CD1c-positive myeloid dendritic cell (primary cell): Measurements from ENCODE around the gene KCNQ2.

Experiments used
- DNase-seq: peaks from one replicate; pipeline ENCODE4 v3.0.0-alpha.2; 2016; ENCODE audit errors: extremely low spot score

KCNQ2 gene

GRCh38 chr20:63403403-63404105, 68.9 kb downstream of the KCNQ2 start:
- DNase-seq = no peak

DNA sequence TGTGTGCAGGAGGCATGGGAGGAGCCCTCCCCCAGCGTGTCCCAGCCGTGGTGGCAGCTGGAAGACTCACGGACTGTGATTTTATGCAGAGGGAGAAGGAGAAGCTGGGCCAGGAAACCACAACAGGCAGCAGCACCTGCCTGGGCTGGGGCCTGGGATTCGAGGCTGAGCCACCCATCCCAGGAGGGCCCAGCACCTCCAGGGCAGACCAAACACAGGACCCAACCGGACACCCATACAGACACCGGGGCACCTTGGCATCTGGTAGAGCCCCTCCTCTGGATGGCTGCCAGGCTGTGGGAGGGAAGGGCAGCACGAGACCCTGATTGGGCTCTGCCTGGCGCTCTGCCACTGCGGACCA, 69.6 kb downstream of the KCNQ2 start:
- no peak for DNase-seq

DNA sequence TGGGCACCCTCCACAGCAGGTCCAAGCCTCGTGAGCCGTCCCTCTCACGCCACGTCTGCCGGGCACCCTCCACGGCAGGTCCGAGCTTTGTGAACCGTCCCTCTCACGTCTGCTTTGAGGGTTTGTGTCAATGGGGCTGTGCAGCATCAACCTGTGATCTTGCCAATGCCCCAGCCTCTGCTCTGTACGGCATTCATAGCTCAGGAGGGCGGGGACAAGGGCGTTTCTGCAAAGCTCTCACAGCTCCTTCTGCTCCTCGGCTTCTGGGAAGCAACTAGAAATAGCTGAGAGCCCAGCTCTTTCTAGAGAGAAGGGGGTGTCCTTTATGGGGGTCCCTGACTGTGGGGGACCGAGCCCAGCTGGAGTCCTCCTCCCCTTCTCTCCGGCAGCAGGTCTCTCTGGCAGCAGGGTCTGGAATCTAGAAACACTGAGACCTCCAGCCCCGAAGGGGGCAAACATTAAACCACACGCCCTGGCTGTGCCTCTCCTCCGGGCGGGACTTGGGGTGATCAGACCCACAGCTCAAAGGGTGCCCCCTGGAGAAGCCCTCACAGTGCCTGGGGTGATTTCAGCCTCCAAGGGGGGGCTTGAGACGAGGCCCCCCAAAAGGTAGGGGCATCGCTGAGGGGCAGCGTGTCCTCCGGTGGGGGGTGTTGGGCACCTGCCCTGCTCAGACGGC, 70.1 kb downstream of the KCNQ2 start:
- DNase-seq = no peak

GRCh38 chr20:63401384-63402110, 70.9 kb downstream of the KCNQ2 start:
- DNase-seq = no peak

- no peak for DNase-seq
Observed at GRCh38 chr20:63400486-63401210, 71.8 kb downstream of the KCNQ2 start.

DNA sequence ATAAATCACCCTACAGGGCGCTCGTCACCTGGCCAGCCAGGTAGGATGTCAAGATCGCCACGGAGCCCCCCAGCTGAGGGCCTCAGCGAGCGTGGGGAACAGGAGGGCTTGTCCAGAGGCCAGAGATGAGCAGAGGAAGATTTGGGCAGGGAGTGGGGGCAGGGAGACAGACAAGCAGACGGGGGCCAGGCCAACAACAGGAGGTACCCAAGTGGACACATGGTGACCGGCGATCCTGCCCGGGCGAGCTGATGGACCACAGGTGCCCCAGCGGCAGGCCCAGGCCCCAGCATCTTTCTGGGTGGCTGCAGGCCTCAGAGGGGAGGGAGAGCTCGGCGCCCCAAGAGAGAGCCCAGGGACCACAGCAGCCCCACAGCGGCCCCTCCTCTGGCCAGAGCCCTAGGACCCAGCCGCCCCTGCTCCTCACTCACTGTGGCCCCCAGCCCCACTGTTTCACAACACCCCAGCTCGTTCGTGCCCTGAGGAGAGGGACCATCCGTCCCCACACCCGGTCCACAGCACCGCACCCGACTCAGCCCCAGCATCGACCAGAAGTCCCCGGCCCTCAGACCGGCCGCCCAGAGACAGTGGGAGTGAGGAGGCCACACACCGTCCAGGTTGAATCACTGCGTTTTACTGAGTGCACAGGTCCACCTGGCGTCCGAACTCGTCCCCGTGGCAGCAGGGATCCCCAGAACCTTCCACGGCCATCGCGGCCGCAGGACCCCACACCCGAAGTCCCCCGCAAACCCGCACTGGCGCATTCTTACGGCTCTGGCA, 72.7 kb downstream of the KCNQ2 start:
- DNase-seq = no peak

GRCh38 chr20:63398744-63399514, 73.5 kb downstream of the KCNQ2 start:
- no peak for DNase-seq

DNA sequence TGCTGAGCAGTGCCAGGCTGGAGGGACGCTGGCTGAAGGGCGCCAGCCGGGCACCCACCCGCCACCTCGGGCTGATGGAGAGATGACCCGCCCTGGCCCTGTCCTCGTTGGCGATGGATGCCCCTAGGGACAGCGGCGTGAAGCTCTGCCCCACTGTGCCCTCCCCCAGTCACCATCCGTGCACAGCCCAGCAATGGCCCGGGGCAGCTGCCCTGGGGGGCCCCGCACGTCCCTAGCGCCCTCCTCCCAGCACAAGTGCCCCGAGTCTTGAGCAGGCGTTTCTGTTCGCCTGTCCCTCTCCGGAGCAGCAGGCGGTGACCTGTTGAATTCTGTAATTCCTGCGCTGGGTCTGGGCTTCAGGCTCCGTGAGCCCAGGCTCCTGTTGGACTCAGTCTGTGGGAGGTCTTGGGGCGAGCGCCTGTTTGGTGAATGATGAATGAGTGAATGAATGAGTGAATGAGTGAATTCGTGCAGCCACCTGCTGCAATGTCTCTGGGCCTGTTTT, 74.5 kb downstream of the KCNQ2 start:
- DNase-seq = no peak

GRCh38 chr20:63397155-63397843, 75.2 kb downstream of the KCNQ2 start:
- DNase-seq = no peak

DNA sequence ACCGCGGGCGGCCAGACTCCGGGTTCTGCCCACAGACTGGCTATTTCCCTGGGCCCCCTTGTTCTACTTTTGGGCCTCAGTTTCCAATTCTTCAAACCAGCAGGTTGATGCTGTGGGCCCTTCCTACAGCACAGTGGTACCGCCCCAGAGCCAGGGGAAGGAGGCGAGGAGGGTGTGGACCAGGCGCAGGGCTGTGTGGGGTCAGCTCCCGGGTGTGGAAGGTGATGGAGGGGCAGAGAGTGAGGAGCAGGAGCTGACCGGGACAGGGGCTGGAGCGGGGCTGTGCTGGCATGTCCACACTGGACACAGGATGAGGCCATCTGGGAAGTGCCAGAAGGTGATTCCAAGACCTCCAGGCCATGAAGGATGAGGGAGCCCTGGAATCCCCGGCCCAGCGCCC, 76.2 kb downstream of the KCNQ2 start:
- DNase-seq = no peak

- no peak for DNase-seq
Observed at GRCh38 chr20:63395723-63396122, 76.7 kb downstream of the KCNQ2 start.

DNA sequence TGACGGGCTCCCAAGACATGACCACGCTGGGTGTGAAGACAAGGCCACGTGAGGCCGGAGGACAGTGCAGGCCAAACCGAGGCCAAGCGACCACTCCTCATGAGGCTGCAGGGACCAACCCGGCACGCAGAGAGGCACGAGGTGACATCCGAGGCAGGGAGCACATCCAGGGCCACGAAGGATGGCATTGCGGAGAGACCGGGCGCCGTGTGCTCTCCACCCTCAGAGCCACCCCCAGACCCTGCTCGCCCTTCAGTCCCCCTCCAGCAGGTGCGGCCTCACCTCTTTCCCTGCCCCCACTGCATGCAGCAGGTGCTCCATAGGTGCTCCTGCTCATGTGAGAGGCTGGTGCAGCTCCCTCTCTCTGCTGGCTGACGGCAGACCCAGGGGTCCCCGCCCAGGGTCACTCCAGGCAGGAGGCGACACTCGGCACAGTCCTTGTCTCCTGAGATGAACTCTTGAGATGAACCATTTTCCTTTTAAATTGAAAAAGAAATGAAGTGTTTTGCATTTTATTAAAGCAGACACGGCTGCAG, 77.5 kb downstream of the KCNQ2 start:
- no peak for DNase-seq

- no peak for DNase-seq
Observed at GRCh38 chr20:63394069-63394919, 78.2 kb downstream of the KCNQ2 start.

- DNase-seq = no peak
Observed at GRCh38 chr20:63393566-63393965, 78.9 kb downstream of the KCNQ2 start.

DNA sequence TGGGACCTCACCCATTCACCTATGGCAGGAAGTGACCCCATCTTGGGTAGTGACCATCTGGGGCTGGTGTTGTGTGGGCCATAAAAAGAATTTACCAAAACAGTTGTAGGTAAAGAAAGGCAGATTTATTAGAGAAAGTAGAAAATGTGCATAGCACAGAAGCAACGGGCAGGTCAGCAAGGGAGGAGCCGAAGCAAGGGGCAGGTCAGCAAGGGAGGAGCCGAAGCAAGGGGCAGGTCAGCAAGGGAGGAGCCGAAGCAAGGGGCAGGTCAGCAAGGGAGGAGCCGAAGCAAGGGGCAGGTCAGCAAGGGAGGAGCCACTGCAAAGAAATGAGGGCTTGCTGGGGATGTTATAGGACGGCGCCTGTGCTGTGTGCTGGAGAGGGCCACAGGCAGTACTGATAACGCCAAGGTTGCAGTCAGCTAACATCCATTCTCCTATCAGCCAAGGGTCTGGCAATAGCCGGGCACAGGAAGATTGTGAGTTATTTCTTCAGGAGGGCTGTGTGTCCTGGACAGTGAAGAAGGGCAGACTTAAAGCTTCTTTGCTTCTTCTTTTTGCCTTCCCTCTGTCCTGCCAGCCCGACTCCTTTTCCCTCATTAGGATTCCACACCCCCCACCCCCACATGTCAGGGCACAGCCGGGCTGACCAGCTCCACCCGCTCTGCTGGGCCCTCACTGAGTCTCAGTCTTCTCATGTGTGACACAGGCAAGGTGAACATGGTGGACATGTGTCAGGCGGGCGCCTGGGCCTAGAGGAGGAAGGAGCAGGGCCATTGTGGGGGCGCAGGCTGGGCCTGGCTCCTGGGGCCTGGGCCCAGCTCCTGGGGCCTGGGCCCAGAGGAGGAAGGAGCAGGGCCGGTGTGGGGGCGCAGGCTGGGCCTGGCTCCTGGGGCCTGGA, 79.7 kb downstream of the KCNQ2 start:
- DNase-seq = no peak

- no peak for DNase-seq
Observed at GRCh38 chr20:63387917-63388316, 84.5 kb downstream of the KCNQ2 start.

- no peak for DNase-seq
Observed at GRCh38 chr20:63387393-63387792, 85.1 kb downstream of the KCNQ2 start.

DNA sequence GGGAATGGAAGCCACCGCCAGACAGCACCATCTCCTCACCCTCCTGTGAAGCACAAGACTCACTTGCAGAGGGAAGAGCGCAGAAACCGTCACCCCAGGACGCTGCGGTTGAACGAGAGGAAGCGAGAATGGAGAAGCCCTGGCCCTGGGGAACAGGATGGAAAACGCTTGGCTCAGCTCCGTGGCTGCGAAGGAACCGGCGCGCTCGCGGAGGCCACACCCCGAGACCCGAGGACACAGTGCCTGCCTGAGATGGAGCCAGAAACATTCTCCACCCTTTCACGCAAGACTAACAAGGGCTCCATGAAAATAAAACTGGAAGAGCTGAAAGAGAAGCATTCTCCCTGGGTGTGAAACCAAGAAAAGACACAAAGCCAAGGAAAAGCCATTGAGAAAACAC, 86.0 kb downstream of the KCNQ2 start:
- no peak for DNase-seq
